GM12892 (cell line): Measurements from ENCODE around the gene KCNQ5.

ENCODE experiments used
- POLR2A ChIP-seq: IDR thresholded peaks from 2 replicates; pipeline ENCODE4 v1.6.1; 2011; ENCODE audit warnings: low read depth, low read length, control low read depth
- POLR2AphosphoS5 ChIP-seq: IDR thresholded peaks from 2 replicates; pipeline ENCODE4 v1.6.1; 2011; ENCODE audit warnings: low read depth, low read length, control low read depth

DNA sequence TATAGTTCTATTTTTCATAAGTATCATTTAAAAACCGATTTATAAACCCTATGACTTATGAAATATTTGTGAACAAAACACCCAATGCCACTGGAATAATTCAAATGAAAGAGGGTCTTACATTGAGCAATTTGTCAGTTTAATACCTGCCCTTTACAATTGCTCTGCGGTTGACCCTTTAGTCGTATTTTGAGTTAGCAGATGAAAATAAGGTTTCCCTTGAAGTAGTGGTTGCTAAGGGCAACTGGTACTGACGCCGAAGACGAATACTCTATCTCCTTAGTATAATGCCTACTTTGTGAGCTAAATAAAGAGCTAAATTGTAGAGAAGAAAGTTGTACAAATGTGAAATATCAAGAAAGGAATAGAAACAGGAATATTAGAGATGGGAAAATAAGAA is 69.4 kb downstream of the KCNQ5 start:
- no peak for TF ChIP-seq POLR2A
- TF ChIP-seq POLR2AphosphoS5 = no peak
